Trophoblast cell (in vitro differentiated cells and primary cell): ENCODE results near the gene GLIPR1L2.
A peak's percentile ranks its signal among the peaks of the same experiment; 100 is the strongest.
"Not testable (repeated sequence)": the region's sequence is repeated elsewhere in the genome, so short reads cannot be mapped to it uniquely, and the experiment has no call there.

Source experiments
- DNase-seq, 2 donors: peaks; one replicate each; pipeline ENCODE4 v3.0.0-alpha.2; 2016
- H2AFZ ChIP-seq: 2 replicates; pipeline ENCODE4 v1.6.1; 2013; ENCODE audit warnings: low read length, moderate library complexity, mild to moderate bottlenecking; ENCODE audit not compliant: insufficient read depth, poor library complexity
- H2AK5ac ChIP-seq: 2 replicates; pipeline ENCODE4 v1.6.1; 2013; ENCODE audit warnings: mild to moderate bottlenecking, low read length
- H2BK120ac ChIP-seq: 2 replicates; pipeline ENCODE4 v1.6.1; 2013; ENCODE audit warnings: low read length, mild to moderate bottlenecking, moderate library complexity; ENCODE audit not compliant: insufficient read depth, poor library complexity
- H2BK12ac ChIP-seq: 2 replicates; pipeline ENCODE4 v1.6.1; 2013; ENCODE audit warnings: mild to moderate bottlenecking, low read length, moderate library complexity
- H2BK5ac ChIP-seq: 2 replicates; pipeline ENCODE4 v1.6.1; 2013; ENCODE audit warnings: low read length, low read depth, moderate library complexity, mild to moderate bottlenecking; ENCODE audit not compliant: poor library complexity
- H3K14ac ChIP-seq: 2 replicates; pipeline ENCODE4 v1.6.1; 2013; ENCODE audit warnings: mild to moderate bottlenecking, low read length
- H3K18ac ChIP-seq: 2 replicates; pipeline ENCODE4 v1.6.1; 2013; ENCODE audit warnings: mild to moderate bottlenecking, low read length
- H3K23ac ChIP-seq: 2 replicates; pipeline ENCODE4 v1.6.1; 2013; ENCODE audit warnings: low read length
- H3K27ac ChIP-seq: 2 replicates; pipeline ENCODE4 v1.5.1; 2013; ENCODE audit warnings: low read depth, mild to moderate bottlenecking, inconsistent platforms, low read length, moderate library complexity
- H3K27me3 ChIP-seq: 2 replicates; pipeline ENCODE4 v1.6.1; 2013; ENCODE audit warnings: inconsistent platforms, mild to moderate bottlenecking, low read length, moderate library complexity; ENCODE audit not compliant: insufficient read depth
- H3K36me3 ChIP-seq, 2 experiments: 1 replicate in 1 of 2; 2 replicates in 1 of 2; pipeline ENCODE4 v1.6.1; 2013; ENCODE audit warnings: low read length in 2 of 2, mild to moderate bottlenecking in 2 of 2, moderate library complexity in 1 of 2; ENCODE audit not compliant: insufficient read depth in 2 of 2, control insufficient read depth in 1 of 2
- H3K4ac ChIP-seq: 2 replicates; pipeline ENCODE4 v1.6.1; 2013; ENCODE audit warnings: low read depth, mild to moderate bottlenecking, low read length, moderate library complexity
- H3K4me1 ChIP-seq, 2 experiments: 1 replicate in 1 of 2; 2 replicates in 1 of 2; pipeline ENCODE4 v1.6.1; 2013; ENCODE audit warnings: low read length in 2 of 2, mild to moderate bottlenecking in 2 of 2, moderate library complexity in 1 of 2; ENCODE audit not compliant: insufficient read depth in 2 of 2, control insufficient read depth in 1 of 2
- H3K4me2 ChIP-seq: 2 replicates; pipeline ENCODE4 v1.6.1; 2013; ENCODE audit warnings: inconsistent platforms, mild to moderate bottlenecking, low read length, moderate library complexity
- H3K4me3 ChIP-seq: 2 replicates; pipeline ENCODE4 v1.5.1; 2013; ENCODE audit warnings: mild to moderate bottlenecking, low read depth, low read length, inconsistent platforms
- H3K79me1 ChIP-seq: one replicate; pipeline ENCODE4 v1.6.1; 2013; ENCODE audit warnings: low read length
- H3K79me2 ChIP-seq: 2 replicates; pipeline ENCODE4 v1.6.1; 2013; ENCODE audit warnings: low read length, mild to moderate bottlenecking; ENCODE audit not compliant: control insufficient read depth, insufficient read depth, poor library complexity
- H3K9ac ChIP-seq: 2 replicates; pipeline ENCODE4 v1.6.1; 2013; ENCODE audit warnings: mild to moderate bottlenecking, low read length
- H3K9me3 ChIP-seq: 2 replicates; pipeline ENCODE4 v1.6.1; 2013; ENCODE audit warnings: low read depth, mild to moderate bottlenecking, control low read depth, inconsistent platforms, low read length; ENCODE audit not compliant: insufficient read depth
- H4K12ac ChIP-seq: 2 replicates; pipeline ENCODE4 v1.6.1; 2013; ENCODE audit warnings: low read depth, mild to moderate bottlenecking, low read length, moderate library complexity
- H4K8ac ChIP-seq: 2 replicates; pipeline ENCODE4 v1.6.1; 2013; ENCODE audit warnings: low read depth, mild to moderate bottlenecking, low read length, moderate library complexity
- H4K91ac ChIP-seq: one replicate; pipeline ENCODE4 v1.6.1; 2013; ENCODE audit warnings: low read depth, mild to moderate bottlenecking, low read length, moderate library complexity
- WGBS: extraction: QIAGEN DNeasy Blood & Tissue Kit; methylation state at CpG from one replicate; pipeline ENCODE4 v1.1.7; 2013; ENCODE audit warnings: missing lambda C conversion rate; ENCODE audit not compliant: insufficient read length, insufficient coverage; ENCODE audit errors: extremely low coverage; 5-methylcytosine and 5-hydroxymethylcytosine counted together

Gene GLIPR1L2

GRCh38 chr12:75438059-75438754, 47.3 kb downstream of the GLIPR1L2 start:
- no peak overlapping the region for H2BK5ac ChIP-seq
- WGBS = no CpG with 5 or more reads among the region's 4 CpGs
- H3K9me3 ChIP-seq = peaks cover 2% of the 10 kb centered on the region
- H3K4ac ChIP-seq = no peak overlapping the region
- no peak overlapping the region for H4K12ac ChIP-seq
- H3K4me1 ChIP-seq = peaks cover 4 to 8% of the 10 kb centered on the region in 2 experiments
- H2AK5ac ChIP-seq = peak overlapping the region; percentile 9
- H3K9ac ChIP-seq = no peak overlapping the region
- H3K4me3 ChIP-seq = no peak overlapping the region
- H2AFZ ChIP-seq = no peak overlapping the region
- no peaks in the 10 kb centered on the region for H3K79me2 ChIP-seq
- H4K8ac ChIP-seq = no peak overlapping the region
- no peak overlapping the region for H3K4me2 ChIP-seq
- no peak overlapping the region for H3K27ac ChIP-seq
- peaks cover 2% of the 10 kb centered on the region for H3K79me1 ChIP-seq
- H3K27me3 ChIP-seq = no peaks in the 10 kb centered on the region
- peak overlapping the region; percentile 8 for H4K91ac ChIP-seq
- no peak overlapping the region for H2BK12ac ChIP-seq
- H3K23ac ChIP-seq = no peak overlapping the region
- no peak overlapping the region for H3K14ac ChIP-seq
- H3K18ac ChIP-seq = no peak overlapping the region
- H2BK120ac ChIP-seq = no peak overlapping the region
- DNase-seq = peak; percentile 44 to 77
- no peaks in the 10 kb centered on the region for H3K36me3 ChIP-seq

GRCh38 chr12:75439048-75439447, 48.2 kb downstream of the GLIPR1L2 start:
- Histone ChIP-seq H3K9me3 (peaks cover 2% of the 10 kb centered on the region), H2AK5ac (no peak overlapping the region), H3K14ac (no peak overlapping the region), H3K4me2 (no peak overlapping the region), H3K27me3 (no peaks in the 10 kb centered on the region), H3K4me1 (peaks cover 4 to 8% of the 10 kb centered on the region in 2 experiments), H4K91ac (no peak overlapping the region), H3K4me3 (no peak overlapping the region), H3K9ac (no peak overlapping the region), H2BK5ac (no peak overlapping the region), H3K27ac (no peak overlapping the region), H2BK12ac (no peak overlapping the region), H3K79me2 (no peaks in the 10 kb centered on the region), H2AFZ (no peak overlapping the region), H2BK120ac (no peak overlapping the region), H3K23ac (no peak overlapping the region), H4K12ac (no peak overlapping the region), H3K18ac (no peak overlapping the region), H3K4ac (no peak overlapping the region), H3K36me3 (no peaks in the 10 kb centered on the region), H4K8ac (no peak overlapping the region), H3K79me1 (peaks cover 2% of the 10 kb centered on the region)
- no peak for DNase-seq
- no CpG with 5 or more reads among the region's 2 CpGs for WGBS

GRCh38 chr12:75439930-75440329, 49.0 kb downstream of the GLIPR1L2 start:
- no peak overlapping the region for H4K8ac ChIP-seq
- no peak overlapping the region for H2BK5ac ChIP-seq
- no peaks in the 10 kb centered on the region for H3K79me2 ChIP-seq
- no peak overlapping the region for H3K27ac ChIP-seq
- no peak overlapping the region for H3K18ac ChIP-seq
- no peak overlapping the region for H3K4me2 ChIP-seq
- H3K9ac ChIP-seq = no peak overlapping the region
- H3K4me1 ChIP-seq = peaks cover 4 to 10% of the 10 kb centered on the region in 2 experiments
- H3K79me1 ChIP-seq = peaks cover 2% of the 10 kb centered on the region
- no peak for DNase-seq
- no peak overlapping the region for H2BK12ac ChIP-seq
- no peak overlapping the region for H3K4me3 ChIP-seq
- no peak overlapping the region for H2AK5ac ChIP-seq
- H2BK120ac ChIP-seq = no peak overlapping the region
- H3K9me3 ChIP-seq = peaks cover 2% of the 10 kb centered on the region
- no peaks in the 10 kb centered on the region for H3K36me3 ChIP-seq
- H3K14ac ChIP-seq = no peak overlapping the region
- no peak overlapping the region for H3K4ac ChIP-seq
- no peak overlapping the region for H2AFZ ChIP-seq
- no peak overlapping the region for H3K23ac ChIP-seq
- no peaks in the 10 kb centered on the region for H3K27me3 ChIP-seq
- H4K12ac ChIP-seq = no peak overlapping the region
- no peak overlapping the region for H4K91ac ChIP-seq

- not testable (repeated sequence) for H2BK12ac ChIP-seq, H2AK5ac ChIP-seq, H3K9me3 ChIP-seq, H3K14ac ChIP-seq, H3K4me2 ChIP-seq, H2AFZ ChIP-seq, H4K91ac ChIP-seq, H4K12ac ChIP-seq, H3K36me3 ChIP-seq, H3K79me1 ChIP-seq, H3K27ac ChIP-seq, H3K23ac ChIP-seq, H3K4ac ChIP-seq, H3K4me3 ChIP-seq, H3K9ac ChIP-seq, DNase-seq, H3K27me3 ChIP-seq, H3K18ac ChIP-seq, H2BK120ac ChIP-seq, H4K8ac ChIP-seq, H2BK5ac ChIP-seq, H3K79me2 ChIP-seq
- no CpG with 5 or more reads among the region's 4 CpGs for WGBS
- H3K4me1 ChIP-seq = peaks cover 4 to 10% of the 10 kb centered on the region in 2 experiments
These were observed 51.0 kb downstream of the GLIPR1L2 start for GRCh38 chr12:75441687-75442449.
